ENCODE data around the gene LIFR.
A peak's percentile ranks its signal among the peaks of the same experiment; 100 is the strongest.

The LIFR gene

GRCh38 chr5:38446029-38446522 lies 110.4 kb downstream of the LIFR start:
- H3K4me3 ChIP-seq (ENCODE audit: control insufficient read depth, low read depth, low read length), result no peak overlapping the region
- no peak for DNase-seq (ENCODE audit: low read depth)
- TF ChIP-seq CTCF (IDR thresholded peaks at IDR 0.05; ENCODE audit: control insufficient read depth, insufficient read depth, low read depth, low read length, missing control alignments), result no peak

- no peak for TF ChIP-seq CTCF (IDR thresholded peaks at IDR 0.05; ENCODE audit: control insufficient read depth, insufficient read depth, low read depth, low read length, missing control alignments)
- no peak for DNase-seq (ENCODE audit: low read depth)
- H3K4me3 ChIP-seq (ENCODE audit: control insufficient read depth, low read depth, low read length), result no peak overlapping the region
Measured at GRCh38 chr5:38445374-38446028, 110.9 kb downstream of the LIFR start.

GRCh38 chr5:38443390-38443789 lies 113.1 kb downstream of the LIFR start:
- H3K4me3 ChIP-seq (ENCODE audit: control insufficient read depth, low read depth, low read length), result no peak overlapping the region
- no peak for DNase-seq (ENCODE audit: low read depth)
- no peak for TF ChIP-seq CTCF (IDR thresholded peaks at IDR 0.05; ENCODE audit: control insufficient read depth, insufficient read depth, low read depth, low read length, missing control alignments)

- no peak for DNase-seq (ENCODE audit: low read depth)
- no peak overlapping the region for H3K4me3 ChIP-seq (ENCODE audit: control insufficient read depth, low read depth, low read length)
- TF ChIP-seq CTCF (IDR thresholded peaks at IDR 0.05; ENCODE audit: control insufficient read depth, insufficient read depth, low read depth, low read length, missing control alignments), result no peak
Measured at GRCh38 chr5:38442247-38442573, 114.2 kb downstream of the LIFR start.

- TF ChIP-seq CTCF (IDR thresholded peaks at IDR 0.05; ENCODE audit: control insufficient read depth, insufficient read depth, low read depth, low read length, missing control alignments), result peak; percentile 95
- DNase-seq (ENCODE audit: low read depth), result peak; percentile 66
Measured at GRCh38 chr5:38441453-38442246, 114.8 kb downstream of the LIFR start.

GRCh38 chr5:38438757-38439156 lies 117.7 kb downstream of the LIFR start:
- no peak overlapping the region for H3K4me3 ChIP-seq (ENCODE audit: control insufficient read depth, low read depth, low read length)
- DNase-seq (ENCODE audit: low read depth), result no peak
- TF ChIP-seq CTCF (IDR thresholded peaks at IDR 0.05; ENCODE audit: control insufficient read depth, insufficient read depth, low read depth, low read length, missing control alignments), result no peak

More at GRCh38 chr5:38441453-38442246, 114.8 kb downstream of the LIFR start:
- no peak overlapping the region for H3K4me3 ChIP-seq (ENCODE audit: control insufficient read depth, low read depth, low read length)
